ENCODE results near the gene CDK17. TPM values are rescaled to one million over a fixed set of nuclear protein-coding genes. Genes with fewer than 3 reads are reported as not detected.

Gene CDK17
- total and polyA plus RNA-seq, 2 donors from 2014 or later = 6.6 to 35.7 TPM

- no peak overlapping the region for H3K27ac ChIP-seq (ENCODE audit: low read depth in 2 of 2, low read length in 2 of 2)
- FAIRE-seq = no peak
- H3K36me3 ChIP-seq (ENCODE audit: control insufficient read depth in 2 of 3, insufficient read depth in 3 of 3, low read length in 3 of 3) = peaks cover 0 to 3% (median 0%) of the 10 kb centered on the region in 3 donors
- H3K27me3 ChIP-seq (ENCODE audit: control insufficient read depth, insufficient read depth, low read length) = no peaks in the 10 kb centered on the region
- H3K9ac ChIP-seq (ENCODE audit: low read length in 3 of 3) = no peak overlapping the region
- no peaks in the 10 kb centered on the region for H3K9me3 ChIP-seq (ENCODE audit: control insufficient read depth in 2 of 3, insufficient read depth in 1 of 3, low read length in 3 of 3)
- TF ChIP-seq CTCF (IDR thresholded peaks at IDR 0.05; ENCODE audit: borderline replicate concordance, extremely low read depth, insufficient read depth) = no peak
- H3K4me3 ChIP-seq (ENCODE audit: low read length in 3 of 3) = no peak overlapping the region
- intact Hi-C loops (cut with DNase I) = loop anchor here (10.0 kb wide), 1 partner anchor 174 kb away; the partner anchor contains the start of gene CDK17
- peaks cover 0 to 3% (median 0%) of the 10 kb centered on the region in 3 donors for H3K4me1 ChIP-seq (ENCODE audit: control insufficient read depth in 2 of 3, insufficient read depth in 2 of 3, low read depth in 1 of 3, low read length in 3 of 3)
- no peak for DNase-seq
These were observed 169.6 kb downstream of the CDK17 start for GRCh38 chr12:96230646-96231045.

DNA sequence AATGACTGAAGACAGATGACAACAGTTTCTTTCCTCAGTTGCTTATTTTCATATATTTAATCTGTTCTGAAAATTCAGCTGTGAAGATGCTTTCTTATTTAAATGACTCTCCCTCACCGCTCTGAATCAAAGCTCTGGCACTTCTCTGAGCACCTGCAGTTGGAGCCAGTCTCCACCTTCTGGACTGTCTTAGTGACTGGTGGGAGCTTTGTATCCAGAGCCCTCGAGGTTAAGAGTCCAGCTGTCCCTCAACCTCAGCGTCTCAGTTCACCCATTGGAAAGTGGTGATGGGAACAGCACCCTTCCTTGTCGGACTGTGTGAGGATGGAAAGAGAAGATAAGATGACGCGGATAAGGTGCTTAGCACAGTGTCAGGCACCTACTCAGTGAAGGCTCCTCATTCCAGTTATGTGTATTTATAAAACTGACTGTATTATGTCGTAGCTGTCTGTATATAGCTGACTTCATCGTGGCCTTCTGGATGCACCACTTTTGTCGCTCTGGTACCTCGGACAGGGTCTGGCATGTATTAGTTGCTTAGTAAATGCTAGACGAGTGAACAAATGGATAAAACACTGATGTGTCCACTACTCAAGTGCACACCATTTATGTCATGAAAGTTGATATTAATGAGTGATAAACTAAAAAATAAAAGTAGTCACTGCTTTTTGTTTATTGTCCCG lies 171.5 kb downstream of the CDK17 start:
- no peak for TF ChIP-seq CTCF (IDR thresholded peaks at IDR 0.05; ENCODE audit: borderline replicate concordance, extremely low read depth, insufficient read depth)
- no peak for DNase-seq
- Histone ChIP-seq H3K9ac (ENCODE audit: low read length in 3 of 3) (no peak overlapping the region), H3K36me3 (ENCODE audit: control insufficient read depth in 2 of 3, insufficient read depth in 3 of 3, low read length in 3 of 3) (peaks cover 0 to 5% (median 3%) of the 10 kb centered on the region in 3 donors), H3K4me3 (ENCODE audit: low read length in 3 of 3) (no peak overlapping the region), H3K9me3 (ENCODE audit: control insufficient read depth in 2 of 3, insufficient read depth in 1 of 3, low read length in 3 of 3) (no peaks in the 10 kb centered on the region), H3K27me3 (ENCODE audit: control insufficient read depth, insufficient read depth, low read length) (no peaks in the 10 kb centered on the region), H3K4me1 (ENCODE audit: control insufficient read depth in 2 of 3, insufficient read depth in 2 of 3, low read depth in 1 of 3, low read length in 3 of 3) (peaks cover 0 to 3% (median 0%) of the 10 kb centered on the region in 3 donors), H3K27ac (ENCODE audit: low read depth in 2 of 2, low read length in 2 of 2) (no peak overlapping the region)
- no peak for FAIRE-seq
- intact Hi-C loops (cut with DNase I) = no loop called here

Other genes with a start within 250 kb of the CDK17 start
- gene ELK3, start 206.1 kb downstream of the CDK17 start, total RNA-seq = 59.5 TPM
- gene ELK3, start 206.1 kb downstream of the CDK17 start, polyA plus RNA-seq (ENCODE audit: insufficient read depth, low read depth, low replicate concordance) = 10.5 TPM
- 6.6 TPM for gene CFAP54, start 89.1 kb upstream of the CDK17 start, total RNA-seq
- 0.13 TPM for gene CFAP54, start 89.1 kb upstream of the CDK17 start, polyA plus RNA-seq (ENCODE audit: insufficient read depth, low read depth, low replicate concordance)